Measurements from ENCODE around the gene SUSD2.

GRCh38 chr22:24181088-24181995 lies at the start of gene SUSD2:
- TF ChIP-seq EZH2 (IDR thresholded peaks at IDR 0.05; ENCODE audit: borderline replicate concordance, low read depth, low read length, severe bottlenecking) (no peak), CTCF (IDR thresholded peaks at IDR 0.05; ENCODE audit: borderline replicate concordance, extremely low read depth, low read length, poor library complexity, severe bottlenecking) (no peak)

Data from DND-41 (cell line).